Inferior parietal cortex (tissue), 1 donor: ENCODE measurements around the gene PSD.
A peak's percentile ranks its signal among the peaks of the same experiment; 100 is the strongest.

Experiments used
- DNase-seq: peaks from one replicate; pipeline ENCODE4 v3.0.0-alpha.2; 2016; ENCODE audit errors: extremely low spot score

The PSD gene

GRCh38 chr10:102419269-102420180, 940 bp upstream of the PSD start:
- DNase-seq: peak; percentile 79

- no peak for DNase-seq
Observed at GRCh38 chr10:102416695-102417094, 1.9 kb downstream of the PSD start.

GRCh38 chr10:102416283-102416682, 2.3 kb downstream of the PSD start:
- DNase-seq: no peak

GRCh38 chr10:102414749-102415148, 3.8 kb downstream of the PSD start:
- no peak for DNase-seq

GRCh38 chr10:102413806-102414561, 4.6 kb downstream of the PSD start:
- no peak for DNase-seq

GRCh38 chr10:102413053-102413705, 5.4 kb downstream of the PSD start:
- no peak for DNase-seq

- DNase-seq: no peak
Observed at GRCh38 chr10:102412293-102412692, 6.3 kb downstream of the PSD start.

- no peak for DNase-seq
Observed at GRCh38 chr10:102411341-102412255, 7.0 kb downstream of the PSD start.

- DNase-seq: peak; percentile 40
Observed at GRCh38 chr10:102410429-102411073, 8.0 kb downstream of the PSD start.

GRCh38 chr10:102409604-102410428, 8.8 kb downstream of the PSD start:
- DNase-seq: peak; percentile 12

- DNase-seq: peak; percentile 21
Observed at GRCh38 chr10:102408728-102409603, 9.6 kb downstream of the PSD start.

- DNase-seq: no peak
Observed at GRCh38 chr10:102408131-102408727, 10.4 kb downstream of the PSD start.

GRCh38 chr10:102407425-102408130, 11.0 kb downstream of the PSD start:
- DNase-seq: no peak

- DNase-seq: no peak
Observed at GRCh38 chr10:102406815-102407214, 11.8 kb downstream of the PSD start.

GRCh38 chr10:102405632-102406031, 13.0 kb downstream of the PSD start:
- no peak for DNase-seq

- DNase-seq: no peak
Observed at GRCh38 chr10:102405108-102405571, 13.4 kb downstream of the PSD start.

GRCh38 chr10:102404361-102405107, 14.1 kb downstream of the PSD start:
- no peak for DNase-seq
